K562 treated with DMSO at 1 percent for 4 hours (cell line): ENCODE results near the gene STAC2. TPM values are rescaled to one million over a fixed set of nuclear protein-coding genes. Genes with fewer than 3 reads are reported as not detected.

Experiments
- total RNA-seq: library from RNA; unstranded; fragments of 300-600 nt; gene quantifications from 2 replicates; pipeline ENCODE4 v1.2.3, GENCODE V29; 2022; ENCODE audit not compliant: insufficient read depth

Gene STAC2
- not detected in 2 replicates for total RNA-seq

GRCh38 chr17:39225308-39225958 is at the start of gene STAC2:
Gene STAC2 (minus strand): TSS chr17:39225945. CDS start chr17:39225502, 443 bp downstream.

DNA sequence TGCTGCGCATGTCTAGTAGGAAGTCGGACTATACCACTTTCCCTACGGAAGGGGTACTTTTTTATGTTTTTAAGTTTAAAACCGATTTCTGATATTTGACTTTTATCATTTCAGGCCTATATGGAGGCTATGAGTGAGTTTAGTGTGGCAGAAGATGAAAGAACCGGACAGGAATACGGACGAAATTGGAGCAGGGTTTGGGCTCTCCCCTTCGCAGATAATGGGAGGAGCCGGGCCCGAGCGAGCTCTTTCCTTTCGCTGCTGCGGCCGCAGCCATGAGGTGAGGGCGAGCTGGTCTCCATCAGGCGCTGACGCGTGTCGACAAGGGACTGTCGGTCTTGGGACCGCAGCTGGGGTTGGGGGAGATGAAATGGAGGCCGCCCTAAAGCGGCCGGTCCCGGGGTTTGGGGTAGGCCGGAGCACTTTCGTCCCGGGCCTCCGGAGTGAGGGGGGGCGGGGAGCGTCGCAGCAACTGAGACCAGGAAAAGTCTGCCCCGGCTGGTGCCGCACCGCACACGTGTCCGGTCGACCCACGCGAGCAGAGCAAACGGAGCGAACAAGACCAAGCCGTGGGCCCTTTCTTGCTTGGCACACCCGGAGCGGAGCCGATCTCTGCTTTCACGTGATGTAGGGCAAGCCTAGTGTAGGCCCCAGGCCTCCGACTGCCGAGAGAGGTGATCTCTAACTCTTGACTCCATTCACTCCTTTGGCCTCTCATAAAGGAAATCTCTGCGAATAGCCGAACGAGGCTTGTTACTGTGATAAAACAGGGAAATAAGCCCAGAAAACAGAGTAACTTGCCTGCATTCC is 25.5 kb downstream of the STAC2 start, which contains the start of gene RPL19:
Gene RPL19 (plus strand): TSS at position 214 of the 810 bp plus-strand sequence. CDS start 62 bp downstream, at position 276.

DNA sequence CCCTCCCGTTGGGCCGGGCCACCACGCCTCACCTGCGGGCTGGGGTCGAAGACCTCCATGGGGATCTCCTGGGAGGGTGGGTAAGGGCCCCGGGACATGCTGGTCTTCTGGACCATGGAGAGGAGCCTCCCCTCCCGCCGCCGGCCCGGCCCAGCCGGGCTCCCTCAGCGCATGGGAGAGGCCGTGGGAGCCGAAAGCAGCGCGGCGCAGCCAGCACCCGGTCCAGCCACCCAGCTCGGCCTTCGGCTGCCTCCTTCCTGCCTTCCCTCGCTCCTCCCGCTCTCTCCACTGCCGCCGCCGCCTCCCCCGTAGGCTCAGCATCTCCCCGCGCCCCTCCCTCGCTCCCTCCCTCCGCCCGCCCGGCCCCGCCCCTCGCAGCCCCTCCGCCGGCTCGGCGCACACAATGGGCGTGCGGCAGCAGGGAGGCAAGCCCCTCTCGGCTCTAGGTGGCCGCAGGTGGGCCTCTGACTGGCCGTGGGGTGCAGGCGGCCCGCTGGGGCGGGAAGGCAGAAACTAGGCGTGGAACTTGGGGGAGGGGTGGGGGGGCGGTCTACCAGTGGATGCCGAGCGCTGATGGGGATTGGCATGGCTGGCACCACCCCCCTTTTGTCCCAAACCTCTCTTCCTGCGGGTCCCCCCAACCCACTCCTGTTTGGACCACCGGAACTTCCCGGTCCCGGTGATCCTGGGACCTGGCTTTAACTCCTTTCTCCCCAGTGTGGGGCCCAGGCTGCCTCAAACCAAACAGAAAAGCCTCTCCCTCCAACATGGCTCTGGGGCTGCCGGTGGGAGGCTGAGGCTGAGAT is 28.2 kb downstream of the STAC2 start, which contains the start of gene CACNB1:
Gene CACNB1 (minus strand): TSS at position 290 of the 806 bp plus-strand sequence. CDS start 174 bp downstream, at position 116.

GRCh38 chr17:39165841-39166349 is 59.9 kb downstream of the STAC2 start, which contains the start of gene ARL5C:
Gene ARL5C (minus strand): TSS chr17:39166161. CDS start chr17:39165760, 401 bp downstream.

Other genes with a start within 250 kb of the STAC2 start
- gene PLXDC1, start 74.3 kb downstream of the STAC2 start, total RNA-seq, result not detected in 2 replicates
- gene ARL5C, start 59.8 kb downstream of the STAC2 start, total RNA-seq, result not detected in 2 replicates
- gene CACNB1, start 28.3 kb downstream of the STAC2 start, total RNA-seq, result 0.63 and 1.3 TPM in 2 replicates
- 4,580 and 4,695 TPM in 2 replicates for gene RPL19, start 25.7 kb downstream of the STAC2 start, total RNA-seq
- gene FBXL20, start 175.7 kb upstream of the STAC2 start, total RNA-seq, result 4.0 and 6.1 TPM in 2 replicates
- gene MED1, start 225.3 kb upstream of the STAC2 start, total RNA-seq, result 17.0 and 21.8 TPM in 2 replicates
- 22.8 and 31.0 TPM in 2 replicates for gene CDK12, start 235.5 kb upstream of the STAC2 start, total RNA-seq